Lung (tissue), 12 donors: ENCODE data around the gene ATAD3A. TPM values are rescaled to one million over a fixed set of nuclear protein-coding genes. Genes with fewer than 3 reads are reported as not detected.
"Not testable (repeated sequence)": the region's sequence is repeated elsewhere in the genome, so short reads cannot be mapped to it uniquely, and the experiment has no call there.

Experiments used
- ATAC-seq: fragments of 200-7000 bp; cut with Tn5 transposase; one replicate; pipeline ENCODE4 v1.9.1; 2020; ENCODE audit warnings: moderate number of reproducible peaks; ENCODE audit not compliant: insufficient read depth, low FRiP score
- DNase-seq, 3 donors: peaks; one replicate each; pipeline ENCODE4 v3.0.0-alpha.2; 2013 to 2017
- H3K27ac ChIP-seq, 2 donors: one replicate each; pipeline ENCODE4 v1.5.1; 2013; ENCODE audit warnings: mild to moderate bottlenecking in 2 of 2, moderate library complexity in 2 of 2, control low read depth in 1 of 2, inconsistent platforms in 1 of 2, low read depth in 1 of 2, low read length in 1 of 2
- H3K27me3 ChIP-seq, 3 donors: one replicate each; pipeline ENCODE4 v1.5.1; 2013; ENCODE audit warnings: low read length in 2 of 3; ENCODE audit not compliant: control insufficient read depth in 3 of 3, insufficient read depth in 3 of 3
- H3K36me3 ChIP-seq, 4 donors: one replicate each; pipeline ENCODE4 v1.5.1; 2013; ENCODE audit warnings: low read length in 4 of 4, mild to moderate bottlenecking in 1 of 4, moderate library complexity in 1 of 4; ENCODE audit not compliant: control insufficient read depth in 4 of 4, insufficient read depth in 4 of 4
- H3K4me1 ChIP-seq, 5 donors: one replicate each; pipeline ENCODE4 v1.5.1; 2013; ENCODE audit warnings: low read length in 5 of 5, mild to moderate bottlenecking in 2 of 5, moderate library complexity in 1 of 5; ENCODE audit not compliant: control insufficient read depth in 5 of 5, insufficient read depth in 5 of 5
- H3K4me3 ChIP-seq: one replicate; pipeline ENCODE4 v1.5.1; 2013; ENCODE audit warnings: mild to moderate bottlenecking, control low read depth, moderate library complexity
- H3K9ac ChIP-seq, 2 donors: one replicate each; pipeline ENCODE4 v1.5.1; 2013; ENCODE audit warnings: low read length in 2 of 2, control low read depth in 1 of 2; ENCODE audit not compliant: insufficient read depth in 1 of 2
- H3K9me3 ChIP-seq, 4 donors: one replicate each; pipeline ENCODE4 v1.5.1; 2013; ENCODE audit warnings: low read length in 3 of 4, mild to moderate bottlenecking in 1 of 4, moderate library complexity in 1 of 4; ENCODE audit not compliant: control insufficient read depth in 4 of 4, insufficient read depth in 3 of 4
- WGBS, 2 donors: extraction: QIAGEN DNeasy Blood & Tissue Kit; methylation state at CpG; one replicate each; pipeline ENCODE4 v1.1.7; 2013; 5-methylcytosine and 5-hydroxymethylcytosine counted together
- polyA plus RNA-seq, 2 donors: library from polyadenylated mRNA; stranded (reverse); fragments of 200-250 nt; gene quantifications; one replicate each; pipeline ENCODE4 v1.2.1, GENCODE V29; 2013
- total RNA-seq, 2 donors: library from RNA; depleted of rRNA in 1 of 2; stranded (reverse); fragments of >200 nt in 1 of 2; gene quantifications; one replicate each; pipeline ENCODE4 v1.2.1, GENCODE V29; 2014 to 2021
- TF ChIP-seq, protein P1 (sequence below): IDR thresholded peaks from 2 replicates; pipeline ENCODE4 v1.5.1; 2012; ENCODE audit warnings: mild to moderate bottlenecking; ENCODE audit errors: control extremely low read depth, extremely low read depth
- donor health status: control.
- donor health status: control.
- donor health status: Bipolar disorder and iron deficiency.
- donor health status: healthy.
- donor health status: DM: yes; HTN: yes; CAD: no.

ATAD3A gene
- total and polyA plus RNA-seq, 4 donors = 8.1 to 31.3 (median 28.3) TPM

DNA sequence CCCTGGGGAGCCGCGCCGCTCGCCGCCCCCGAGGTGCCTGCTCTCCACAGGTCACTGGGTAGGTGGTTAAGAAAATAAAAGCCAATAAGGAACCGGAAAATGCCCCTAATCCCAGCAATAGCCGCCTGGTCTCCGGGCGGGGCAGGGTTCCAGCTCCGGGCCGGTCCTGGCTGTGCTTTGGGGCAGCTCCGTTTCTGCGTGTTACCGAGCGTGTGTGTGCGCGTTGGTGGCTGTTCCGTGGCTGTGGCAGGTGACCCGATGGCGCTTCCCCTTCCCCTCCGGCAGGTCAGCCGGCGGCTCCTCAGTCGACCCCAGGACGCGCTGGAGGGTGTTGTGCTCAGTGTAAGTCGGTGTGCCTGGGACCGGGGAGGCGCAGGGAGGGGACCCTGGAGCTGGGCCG is 11.3 kb downstream of the ATAD3A start:
- H3K27ac ChIP-seq, H3K9ac ChIP-seq, H3K9me3 ChIP-seq, H3K27me3 ChIP-seq, H3K4me3 ChIP-seq, DNase-seq, ATAC-seq, H3K4me1 ChIP-seq: not testable (repeated sequence)
- peaks cover 4 to 43% (median 5%) of the 10 kb centered on the region in 4 donors for H3K36me3 ChIP-seq
- 96 to 97% methylated on average over 31 of the region's 31 CpGs for WGBS, 2 donors

DNA sequence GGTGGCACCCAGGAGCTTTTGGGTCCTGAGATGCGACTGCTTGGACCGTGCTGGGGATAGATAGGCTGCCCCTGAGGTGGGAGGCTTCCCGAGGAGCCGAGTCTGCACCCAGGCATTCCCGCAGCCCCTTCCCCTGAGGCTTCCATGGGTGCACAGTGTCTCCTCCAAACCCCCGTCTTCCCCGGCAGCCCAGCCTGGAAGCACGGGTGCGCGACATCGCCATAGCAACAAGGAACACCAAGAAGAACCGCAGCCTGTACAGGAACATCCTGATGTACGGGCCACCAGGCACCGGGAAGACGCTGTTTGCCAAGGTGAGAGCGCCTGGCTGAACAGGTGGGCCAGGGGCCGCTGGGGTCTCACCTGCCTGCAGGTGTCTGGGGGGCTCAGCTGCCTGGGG is 11.7 kb downstream of the ATAD3A start:
- peaks cover 2 to 42% (median 3%) of the 10 kb centered on the region in 4 donors for H3K36me3 ChIP-seq
- 93 to 95% methylated on average over 17 of the region's 17 CpGs for WGBS, 2 donors
- not testable (repeated sequence) for ATAC-seq

DNA sequence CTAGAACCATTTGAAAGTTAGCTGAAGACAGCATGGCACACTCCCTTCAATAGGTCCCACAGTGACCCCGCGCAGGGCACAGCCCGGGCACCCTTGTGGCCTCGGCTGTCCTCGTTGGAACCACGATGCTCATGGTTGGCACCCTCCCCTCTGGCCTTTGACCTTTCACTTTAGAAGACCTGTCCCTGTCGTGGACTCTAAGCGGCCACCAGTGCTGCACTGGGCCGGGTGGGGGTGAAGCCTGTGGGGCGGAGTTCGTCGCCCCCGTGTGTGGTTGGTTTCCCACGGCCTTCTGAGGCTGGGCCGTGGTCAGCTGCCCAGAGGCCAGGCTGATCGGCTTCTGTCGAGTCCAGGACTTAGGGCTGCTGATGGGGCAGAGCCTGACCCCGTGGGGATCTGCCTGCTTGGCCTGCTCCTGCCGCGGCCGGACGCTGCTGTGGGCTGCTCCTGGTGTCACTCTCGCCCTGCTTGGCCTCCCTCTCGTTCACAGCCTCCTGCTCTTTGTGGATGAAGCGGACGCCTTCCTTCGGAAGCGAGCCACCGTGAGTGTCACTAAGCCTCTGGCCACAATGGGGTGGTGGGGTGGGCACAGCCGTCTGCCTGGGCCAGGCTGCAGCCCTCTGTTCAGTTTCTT is 12.9 kb downstream of the ATAD3A start:
- ATAC-seq, H3K27me3 ChIP-seq, H3K27ac ChIP-seq, H3K4me3 ChIP-seq, H3K9ac ChIP-seq, DNase-seq, H3K9me3 ChIP-seq, H3K4me1 ChIP-seq: not testable (repeated sequence)
- peaks cover 2 to 48% (median 8%) of the 10 kb centered on the region in 4 donors for H3K36me3 ChIP-seq
- 93 to 94% methylated on average over 23 to 25 of the region's 30 CpGs for WGBS, 2 donors

More for the DNA sequence above, 11.7 kb downstream of the ATAD3A start:
- H3K9ac ChIP-seq, H3K27ac ChIP-seq, H3K27me3 ChIP-seq, DNase-seq, H3K4me1 ChIP-seq, H3K9me3 ChIP-seq, H3K4me3 ChIP-seq: not testable (repeated sequence)

GRCh38 chr1:1526476-1526875 is 14.5 kb downstream of the ATAD3A start:
- H3K4me1 ChIP-seq, ATAC-seq, H3K9ac ChIP-seq, H3K9me3 ChIP-seq, H3K4me3 ChIP-seq, H3K27me3 ChIP-seq, H3K27ac ChIP-seq, DNase-seq: not testable (repeated sequence)
- peaks cover 0 to 38% (median 13%) of the 10 kb centered on the region in 4 donors for H3K36me3 ChIP-seq
- WGBS, 2 donors = 97% methylated on average over 10 to 17 of the region's 21 CpGs

DNA sequence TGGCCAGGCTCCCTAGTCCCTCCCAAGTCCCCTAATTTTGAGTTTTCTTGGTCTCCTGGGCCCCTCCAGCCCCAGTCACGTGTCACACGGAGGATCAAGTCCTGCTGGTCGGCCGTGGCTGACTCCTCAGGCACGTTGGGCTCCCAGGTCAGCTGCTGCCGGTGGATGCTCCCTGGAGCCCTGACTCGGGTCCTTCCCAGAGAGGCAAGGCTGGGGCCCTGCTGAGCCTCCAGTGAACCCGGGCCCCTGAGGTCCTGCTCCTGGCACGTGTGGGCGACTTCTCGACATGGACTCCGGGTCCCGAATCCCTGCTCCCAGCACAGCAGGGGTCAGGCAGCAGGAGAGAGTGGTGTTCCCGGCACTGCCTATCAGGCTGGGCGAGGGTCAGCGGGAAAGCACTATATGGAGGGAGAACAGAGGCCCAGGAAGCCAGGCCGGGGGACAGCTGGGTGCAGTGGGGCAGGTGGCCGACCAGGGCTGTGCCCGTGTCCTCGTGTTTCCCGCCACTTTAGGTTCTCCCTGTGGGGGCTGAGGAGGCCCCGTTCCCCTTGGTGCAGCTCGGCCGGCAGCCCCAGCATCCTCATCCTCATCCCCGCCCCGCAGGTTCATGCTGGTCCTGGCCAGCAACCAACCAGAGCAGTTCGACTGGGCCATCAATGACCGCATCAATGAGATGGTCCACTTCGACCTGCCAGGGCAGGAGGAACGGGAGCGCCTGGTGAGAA is 15.3 kb downstream of the ATAD3A start:
- TF ChIP-seq, protein P1, sequence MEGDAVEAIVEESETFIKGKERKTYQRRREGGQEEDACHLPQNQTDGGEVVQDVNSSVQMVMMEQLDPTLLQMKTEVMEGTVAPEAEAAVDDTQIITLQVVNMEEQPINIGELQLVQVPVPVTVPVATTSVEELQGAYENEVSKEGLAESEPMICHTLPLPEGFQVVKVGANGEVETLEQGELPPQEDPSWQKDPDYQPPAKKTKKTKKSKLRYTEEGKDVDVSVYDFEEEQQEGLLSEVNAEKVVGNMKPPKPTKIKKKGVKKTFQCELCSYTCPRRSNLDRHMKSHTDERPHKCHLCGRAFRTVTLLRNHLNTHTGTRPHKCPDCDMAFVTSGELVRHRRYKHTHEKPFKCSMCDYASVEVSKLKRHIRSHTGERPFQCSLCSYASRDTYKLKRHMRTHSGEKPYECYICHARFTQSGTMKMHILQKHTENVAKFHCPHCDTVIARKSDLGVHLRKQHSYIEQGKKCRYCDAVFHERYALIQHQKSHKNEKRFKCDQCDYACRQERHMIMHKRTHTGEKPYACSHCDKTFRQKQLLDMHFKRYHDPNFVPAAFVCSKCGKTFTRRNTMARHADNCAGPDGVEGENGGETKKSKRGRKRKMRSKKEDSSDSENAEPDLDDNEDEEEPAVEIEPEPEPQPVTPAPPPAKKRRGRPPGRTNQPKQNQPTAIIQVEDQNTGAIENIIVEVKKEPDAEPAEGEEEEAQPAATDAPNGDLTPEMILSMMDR = no peak
- ATAC-seq (no peak), DNase-seq (no peak)
- 95 to 96% methylated on average over 31 of the region's 31 CpGs for WGBS, 2 donors
- H3K4me1 ChIP-seq = no peaks in the 10 kb centered on the region
- H3K9ac ChIP-seq = no peak overlapping the region
- H3K9me3 ChIP-seq = peaks cover 0 to 2% (median 0%) of the 10 kb centered on the region in 4 donors
- no peak overlapping the region for H3K27ac ChIP-seq
- H3K4me3 ChIP-seq = no peak overlapping the region
- H3K27me3 ChIP-seq = no peaks in the 10 kb centered on the region
- peaks cover 0 to 37% (median 16%) of the 10 kb centered on the region in 4 donors for H3K36me3 ChIP-seq
